ENCODE results near the gene HEATR9.

GRCh38 chr17:35901631-35902175 lies 33.0 kb upstream of the HEATR9 start:
- TF ChIP-seq CTCF (IDR thresholded peaks at IDR 0.05) = no peak
- no peak for TF ChIP-seq POLR2AphosphoS5 (IDR thresholded peaks at IDR 0.05)
- no peak for TF ChIP-seq POLR2A (IDR thresholded peaks at IDR 0.05)

All from gastroesophageal sphincter (tissue), 3 donors.